GM12875 (cell line): Measurements from ENCODE around the gene LRRN2.

ENCODE experiments used
- H3K4me3 ChIP-seq: one replicate; pipeline ENCODE4 v1.5.1; 2011; ENCODE audit warnings: low read depth, low read length, control low read depth
- CTCF ChIP-seq: IDR thresholded peaks from 2 replicates; pipeline ENCODE4 v1.5.1; 2011; ENCODE audit warnings: low read depth, mild to moderate bottlenecking, control low read depth, inconsistent platforms, low read length, moderate library complexity, borderline replicate concordance; ENCODE audit not compliant: insufficient read depth

The LRRN2 gene

GRCh38 chr1:204589409-204590038, 96.0 kb downstream of the LRRN2 start:
- TF ChIP-seq CTCF = no peak
- H3K4me3 ChIP-seq = no peak overlapping the region

- H3K4me3 ChIP-seq = no peak overlapping the region
- TF ChIP-seq CTCF = no peak
Measured at GRCh38 chr1:204588826-204589225, 96.7 kb downstream of the LRRN2 start.

- TF ChIP-seq CTCF = no peak
- H3K4me3 ChIP-seq = no peak overlapping the region
Measured at GRCh38 chr1:204587621-204588020, 97.9 kb downstream of the LRRN2 start.

- TF ChIP-seq CTCF = no peak
- H3K4me3 ChIP-seq = no peak overlapping the region
Measured at GRCh38 chr1:204584699-204585372, 100.7 kb downstream of the LRRN2 start.

- H3K4me3 ChIP-seq = no peak overlapping the region
- no peak for TF ChIP-seq CTCF
Measured at GRCh38 chr1:204583909-204584632, 101.5 kb downstream of the LRRN2 start.

GRCh38 chr1:204581759-204582158, 103.8 kb downstream of the LRRN2 start:
- no peak for TF ChIP-seq CTCF

More at GRCh38 chr1:204581759-204582158, 103.8 kb downstream of the LRRN2 start:
- H3K4me3 ChIP-seq = no peak overlapping the region
